ENCODE data around the gene UNC79.

UNC79 gene

GRCh38 chr14:93733231-93733630, 302.5 kb downstream of the UNC79 start:
- FAIRE-seq: no peak

- FAIRE-seq: no peak
These were observed 302.9 kb downstream of the UNC79 start for GRCh38 chr14:93733631-93734030.

GRCh38 chr14:93734086-93734822, 303.5 kb downstream of the UNC79 start:
- FAIRE-seq: no peak

GRCh38 chr14:93735206-93735605, 304.5 kb downstream of the UNC79 start:
- no peak for FAIRE-seq

GRCh38 chr14:93736378-93737014, 305.8 kb downstream of the UNC79 start:
- no peak for FAIRE-seq

GRCh38 chr14:93737634-93738033, 306.9 kb downstream of the UNC79 start:
- FAIRE-seq: no peak

- no peak for FAIRE-seq
These were observed 311.0 kb downstream of the UNC79 start for GRCh38 chr14:93741556-93742230.

- FAIRE-seq: no peak
These were observed 312.0 kb downstream of the UNC79 start for GRCh38 chr14:93742761-93743160.

- FAIRE-seq: no peak
These were observed 312.7 kb downstream of the UNC79 start for GRCh38 chr14:93743270-93744060.

- FAIRE-seq: no peak
These were observed 313.4 kb downstream of the UNC79 start for GRCh38 chr14:93744176-93744575.

- no peak for FAIRE-seq
These were observed 314.1 kb downstream of the UNC79 start for GRCh38 chr14:93744876-93745275.

- no peak for FAIRE-seq
These were observed 315.0 kb downstream of the UNC79 start for GRCh38 chr14:93745603-93746273.

GRCh38 chr14:93747102-93747501, 316.4 kb downstream of the UNC79 start:
- no peak for FAIRE-seq

- FAIRE-seq: no peak
These were observed 316.8 kb downstream of the UNC79 start for GRCh38 chr14:93747560-93747959.

- FAIRE-seq: no peak
These were observed 317.7 kb downstream of the UNC79 start for GRCh38 chr14:93748208-93749075.

GRCh38 chr14:93749076-93749420, 318.3 kb downstream of the UNC79 start:
- no peak for FAIRE-seq

GRCh38 chr14:93751946-93752655, 321.4 kb downstream of the UNC79 start:
- FAIRE-seq: no peak

- FAIRE-seq: no peak
These were observed 322.3 kb downstream of the UNC79 start for GRCh38 chr14:93752980-93753561.

- FAIRE-seq: no peak
These were observed 322.9 kb downstream of the UNC79 start for GRCh38 chr14:93753647-93754046.

GRCh38 chr14:93757206-93757605, 326.5 kb downstream of the UNC79 start:
- no peak for FAIRE-seq
